B cell (primary cell): ENCODE data around the gene TMEM87B. TPM values are rescaled to one million over a fixed set of nuclear protein-coding genes. Genes with fewer than 3 reads are reported as not detected.
A peak's percentile ranks its signal among the peaks of the same experiment; 100 is the strongest.

ENCODE experiments used
- ATAC-seq: fragments of 200-7000 bp; cut with Tn5 transposase; one replicate; pipeline ENCODE4 v1.10.0; 2021; ENCODE audit warnings: low read depth, mild to moderate bottlenecking, moderate number of reproducible peaks, moderate library complexity
- CTCF ChIA-PET: fragments of 350-600 bp; sonication (Branson Sonifier 250); formaldehyde crosslinking; loops from one replicate; lab custom pipeline; 2021; ENCODE audit warnings: antibody characterized with exemption, inconsistent platforms; lab: Charles Lee
- POLR2A ChIA-PET: fragments of 350-600 bp; sonication (Branson Sonifier 250); formaldehyde crosslinking; loops from one replicate; lab custom pipeline; 2021; ENCODE audit warnings: antibody characterized with exemption; lab: Charles Lee
- DNase-seq: peaks from one replicate; pipeline ENCODE4 v3.0.0; 2013
- H2AFZ ChIP-seq: 2 replicates; pipeline ENCODE4 v1.6.1; 2012; ENCODE audit warnings: mild to moderate bottlenecking, low read depth, low read length; ENCODE audit not compliant: insufficient read depth, poor library complexity, severe bottlenecking
- H3K27ac ChIP-seq, 2 donors: 1 replicate in 1 of 2; 2 replicates in 1 of 2; pipeline ENCODE4 v1.5.1; 2012 to 2013; ENCODE audit warnings: low read length in 2 of 2, mild to moderate bottlenecking in 2 of 2, moderate library complexity in 1 of 2
- H3K27me3 ChIP-seq, 4 experiments: fragments of 200-600 bp in 1 of 4; sonication (generic) in 1 of 4; replicated peaks in 1 of 4; 1 replicate in 2 of 4; 2 replicates in 2 of 4; pipeline versions ENCODE4 v1.6.1 to v1.7.0; 2013 to 2016; ENCODE audit warnings: low read length in 3 of 4, mild to moderate bottlenecking in 2 of 4, mixed read lengths in 1 of 4, moderate library complexity in 1 of 4; ENCODE audit not compliant: insufficient read depth in 4 of 4, control insufficient read depth in 3 of 4; ENCODE audit errors: control extremely low read depth in 1 of 4
- H3K36me3 ChIP-seq, 2 experiments: replicated peaks in 1 of 2; 1 replicate in 1 of 2; 2 replicates in 1 of 2; pipeline versions ENCODE4 v1.6.1 to v1.7.1; 2013; ENCODE audit warnings: low read length in 1 of 2; ENCODE audit not compliant: insufficient read depth in 2 of 2, control insufficient read depth in 1 of 2; ENCODE audit errors: control extremely low read depth in 1 of 2, extremely low read depth in 1 of 2
- H3K4me1 ChIP-seq, 2 donors: fragments of 200-600 bp in 1 of 2; sonication (generic) in 1 of 2; 1 replicate in 1 of 2; 2 replicates in 1 of 2; pipeline versions ENCODE4 v1.5.1 to v1.6.1; 2013 to 2017; ENCODE audit warnings: low read length in 2 of 2; ENCODE audit not compliant: control insufficient read depth in 2 of 2, insufficient read depth in 2 of 2
- H3K4me2 ChIP-seq: replicated peaks from 2 replicates; pipeline ENCODE3; 2012; ENCODE audit warnings: mild to moderate bottlenecking, low read depth, low read length; ENCODE audit not compliant: poor library complexity, severe bottlenecking
- H3K4me3 ChIP-seq, 5 experiments: fragments of 200-600 bp in 1 of 5; sonication (generic) in 1 of 5; 1 replicate in 3 of 5; 2 replicates in 2 of 5; pipeline versions ENCODE4 v1.5.1 to v1.7.0; 2011 to 2016; ENCODE audit warnings: low read length in 4 of 5, mild to moderate bottlenecking in 4 of 5, low read depth in 2 of 5, control low read depth in 1 of 5, moderate library complexity in 1 of 5; ENCODE audit not compliant: insufficient read depth in 1 of 5; ENCODE audit errors: control extremely low read depth in 1 of 5, extremely low read depth in 1 of 5
- H3K79me2 ChIP-seq: fragments of 200-600 bp; sonication (generic); one replicate; pipeline ENCODE4 v1.6.0; 2016; ENCODE audit warnings: low read length; ENCODE audit not compliant: control insufficient read depth, insufficient read depth
- H3K9ac ChIP-seq: fragments of 200-600 bp; sonication (generic); 2 replicates; pipeline ENCODE4 v1.6.1; 2017; ENCODE audit warnings: mild to moderate bottlenecking, low read length, moderate library complexity
- H3K9me3 ChIP-seq, 3 donors: one replicate each; pipeline versions ENCODE4 v1.6.1 to v1.7.1; 2013; ENCODE audit warnings: low read length in 2 of 3; ENCODE audit not compliant: control insufficient read depth in 2 of 3, insufficient read depth in 1 of 3; ENCODE audit errors: control extremely low read depth in 1 of 3
- H4K20me1 ChIP-seq: 2 replicates; pipeline ENCODE4 v1.6.0; 2012; ENCODE audit warnings: mild to moderate bottlenecking, low read length; ENCODE audit not compliant: insufficient read depth, control insufficient read depth, poor library complexity, severe bottlenecking
- H3K27ac Mint-ChIP-seq: one replicate; pipeline ENCODE4 v1.8.0; 2021; ENCODE audit warnings: mixed read lengths
- H3K27me3 Mint-ChIP-seq: one replicate; pipeline ENCODE4 v1.8.0; 2021; ENCODE audit warnings: mixed read lengths
- H3K4me1 Mint-ChIP-seq: one replicate; pipeline ENCODE4 v1.8.0; 2021; ENCODE audit warnings: mixed read lengths
- H3K4me3 Mint-ChIP-seq: one replicate; pipeline ENCODE4 v1.8.0; 2021; ENCODE audit warnings: mixed read lengths
- H3K9me3 Mint-ChIP-seq: one replicate; pipeline ENCODE4 v1.8.0; 2022; ENCODE audit warnings: mixed read lengths; ENCODE audit not compliant: insufficient read depth
- EZH2 ChIP-seq: IDR thresholded peaks from 2 replicates; pipeline ENCODE4 v1.6.1; 2012; ENCODE audit warnings: borderline replicate concordance, low read depth, mild to moderate bottlenecking, moderate library complexity, low read length; ENCODE audit not compliant: insufficient read depth, poor library complexity, severe bottlenecking
- WGBS: methylation state at CpG from one replicate; pipeline ENCODE4 v1.1.5; 2013; ENCODE audit warnings: missing lambda C conversion rate; ENCODE audit not compliant: insufficient coverage; 5-methylcytosine and 5-hydroxymethylcytosine counted together
- intact Hi-C: fragments of 100-400 bp; cut with micrococcal nuclease; formaldehyde crosslinking; loops from one replicate; pipeline ENCODE4 v1.10.0; 2022
- polyA plus RNA-seq: library from polyadenylated mRNA; depleted of rRNA; stranded (reverse); fragments of >200 nt; gene quantifications from 2 replicates; pipeline ENCODE4 v1.2.3, GENCODE V29; 2012
- total RNA-seq, 2 donors: library from RNA; stranded (reverse); fragments of 120-200 nt in 1 of 2; gene quantifications; 1 replicate in 1 of 2; 2 replicates in 1 of 2; pipeline versions ENCODE4 v1.2.3 to v1.2.4, GENCODE V29; 2013 to 2022
- TF ChIP-seq, protein P1 (sequence below): fragments of 200-600 bp; IDR thresholded peaks from one replicate; pipeline ENCODE4 v1.8.0; 2022; ENCODE audit warnings: antibody characterized with exemption, mild to moderate bottlenecking

The TMEM87B gene
- total and polyA plus RNA-seq, 2 donors (not counting 1 experiment from before 2014, with no cell fraction given) = 9.4 to 21.0 TPM

GRCh38 chr2:112140205-112140802 lies 85.2 kb downstream of the TMEM87B start:
- peaks cover 31% of the 10 kb centered on the region for H3K27me3 Mint-ChIP-seq
- Histone ChIP-seq H3K79me2 (no peaks in the 10 kb centered on the region), H2AFZ (no peak overlapping the region), H3K4me3 (no peak overlapping the region), H3K9ac (no peak overlapping the region), H4K20me1 (no peaks in the 10 kb centered on the region), H3K27ac (no peak overlapping the region), H3K4me2 (no peak overlapping the region), H3K27me3 (peaks cover 0 to 35% (median 3%) of the 10 kb centered on the region in 4 experiments), H3K36me3 (no peaks in the 10 kb centered on the region), H3K9me3 (no peaks in the 10 kb centered on the region), H3K4me1 (peaks cover 11 to 13% of the 10 kb centered on the region in 2 donors)
- H3K9me3 Mint-ChIP-seq = no peaks in the 10 kb centered on the region
- intact Hi-C loops = no loop called here
- no peak overlapping the region for H3K27ac Mint-ChIP-seq
- WGBS = 26% methylated on average over 27 of the region's 30 CpGs
- peak overlapping the region; percentile 9 for H3K4me3 Mint-ChIP-seq
- no peak for DNase-seq
- H3K4me1 Mint-ChIP-seq = peaks cover 12% of the 10 kb centered on the region
- no peak for ATAC-seq
- ChIA-PET CTCF (no interaction called here), POLR2A (no interaction called here)
- TF ChIP-seq, protein P1, sequence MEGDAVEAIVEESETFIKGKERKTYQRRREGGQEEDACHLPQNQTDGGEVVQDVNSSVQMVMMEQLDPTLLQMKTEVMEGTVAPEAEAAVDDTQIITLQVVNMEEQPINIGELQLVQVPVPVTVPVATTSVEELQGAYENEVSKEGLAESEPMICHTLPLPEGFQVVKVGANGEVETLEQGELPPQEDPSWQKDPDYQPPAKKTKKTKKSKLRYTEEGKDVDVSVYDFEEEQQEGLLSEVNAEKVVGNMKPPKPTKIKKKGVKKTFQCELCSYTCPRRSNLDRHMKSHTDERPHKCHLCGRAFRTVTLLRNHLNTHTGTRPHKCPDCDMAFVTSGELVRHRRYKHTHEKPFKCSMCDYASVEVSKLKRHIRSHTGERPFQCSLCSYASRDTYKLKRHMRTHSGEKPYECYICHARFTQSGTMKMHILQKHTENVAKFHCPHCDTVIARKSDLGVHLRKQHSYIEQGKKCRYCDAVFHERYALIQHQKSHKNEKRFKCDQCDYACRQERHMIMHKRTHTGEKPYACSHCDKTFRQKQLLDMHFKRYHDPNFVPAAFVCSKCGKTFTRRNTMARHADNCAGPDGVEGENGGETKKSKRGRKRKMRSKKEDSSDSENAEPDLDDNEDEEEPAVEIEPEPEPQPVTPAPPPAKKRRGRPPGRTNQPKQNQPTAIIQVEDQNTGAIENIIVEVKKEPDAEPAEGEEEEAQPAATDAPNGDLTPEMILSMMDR = no peak
- no peak for TF ChIP-seq EZH2

DNA sequence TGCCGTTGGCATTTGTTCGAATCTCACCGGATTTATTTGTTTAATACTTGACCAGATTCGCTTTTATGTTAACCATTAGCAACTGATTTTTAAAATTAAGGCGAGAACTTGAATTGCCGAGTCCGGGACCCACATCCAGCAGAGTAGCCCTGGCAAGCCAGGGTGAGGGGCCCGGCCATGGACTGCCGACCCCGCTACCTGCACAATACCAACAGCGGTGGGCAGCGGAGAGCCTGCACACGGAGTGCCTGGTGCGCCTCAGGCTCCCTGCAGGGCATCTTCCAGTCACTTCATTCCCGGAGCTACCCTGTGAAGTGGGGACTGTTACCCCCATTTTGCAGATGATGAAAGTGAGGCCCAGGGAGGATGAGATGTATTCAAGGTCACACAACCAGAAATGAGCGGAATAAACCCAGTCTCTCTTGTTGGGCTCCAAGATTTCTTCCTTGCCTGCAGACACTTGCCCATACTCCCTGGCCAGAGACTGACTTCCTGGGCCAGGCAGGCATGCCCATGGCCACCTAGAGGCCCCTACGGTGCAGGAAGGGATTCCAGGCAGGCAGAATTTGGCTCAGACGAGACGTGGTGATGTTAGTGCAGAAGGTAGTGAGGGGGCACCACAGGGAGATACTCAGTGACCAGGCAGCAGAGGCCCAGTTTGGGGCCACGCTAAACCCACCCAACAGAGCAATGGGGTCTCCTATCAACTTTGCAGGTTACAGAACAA lies 86.0 kb downstream of the TMEM87B start:
- no peak for ATAC-seq
- TF ChIP-seq, protein P1 = no peak
- no peak for TF ChIP-seq EZH2
- CTCF ChIA-PET = no interaction called here
- H4K20me1 ChIP-seq = no peaks in the 10 kb centered on the region
- H3K79me2 ChIP-seq = no peaks in the 10 kb centered on the region
- H3K4me3 Mint-ChIP-seq = peak overlapping the region; percentile 9
- DNase-seq = no peak
- no peak overlapping the region for H3K27ac ChIP-seq
- peaks cover 12% of the 10 kb centered on the region for H3K4me1 Mint-ChIP-seq
- H3K27ac Mint-ChIP-seq = no peak overlapping the region
- no peak overlapping the region for H2AFZ ChIP-seq
- WGBS = 93% methylated on average over 20 of the region's 20 CpGs
- H3K4me1 ChIP-seq = peaks cover 11 to 13% of the 10 kb centered on the region in 2 donors
- H3K9me3 ChIP-seq = no peaks in the 10 kb centered on the region
- H3K27me3 Mint-ChIP-seq = peaks cover 28% of the 10 kb centered on the region
- H3K9me3 Mint-ChIP-seq = no peaks in the 10 kb centered on the region
- POLR2A ChIA-PET = no interaction called here
- no peaks in the 10 kb centered on the region for H3K36me3 ChIP-seq
- H3K9ac ChIP-seq = no peak overlapping the region
- intact Hi-C loops = no loop called here
- H3K27me3 ChIP-seq = peaks cover 0 to 35% (median 3%) of the 10 kb centered on the region in 4 experiments
- no peak overlapping the region for H3K4me2 ChIP-seq
- H3K4me3 ChIP-seq = no peak overlapping the region
